GM21529 (cell line): ENCODE results near the gene GPATCH8.
"Not testable (repeated sequence)": the region's sequence is repeated elsewhere in the genome, so short reads cannot be mapped to it uniquely, and the experiment has no call there.

Experiments
- ATAC-seq: cut with Tn5 transposase; IDR thresholded peaks from one replicate; pipeline ENCODE4 v1.9.1; 2021; ENCODE audit not compliant: unreplicated experiment

The GPATCH8 gene

GRCh38 chr17:44503147-44504029 is at the start of gene GPATCH8:
Gene GPATCH8, minus strand, starts transcription at chr17:44503406. Its CDS starts 36 bp downstream, at chr17:44503370.
- peak; percentile 88 for ATAC-seq

GRCh38 chr17:44552361-44552760 is 49.2 kb upstream of the GPATCH8 start:
- no peak for ATAC-seq

DNA sequence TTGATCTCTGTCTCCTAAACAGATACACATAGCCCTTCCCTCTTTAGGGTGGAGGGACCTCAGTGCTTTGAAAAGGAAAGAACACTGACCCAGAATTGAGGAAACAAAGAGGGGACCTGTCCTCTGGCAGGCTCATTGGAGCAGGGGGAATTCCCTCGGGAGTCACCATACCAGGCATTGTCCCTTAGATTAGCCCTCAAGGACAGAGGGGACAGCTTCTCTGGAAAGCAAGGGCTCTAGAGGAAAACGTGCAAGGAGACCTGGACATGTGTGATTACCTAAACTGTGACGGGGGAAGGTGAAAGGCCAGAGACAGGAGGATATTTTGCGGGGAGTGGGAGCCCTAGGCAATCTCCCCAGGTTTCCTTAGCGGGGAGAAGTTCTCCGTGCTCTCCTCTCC is 46.5 kb upstream of the GPATCH8 start:
- ATAC-seq = no peak

DNA sequence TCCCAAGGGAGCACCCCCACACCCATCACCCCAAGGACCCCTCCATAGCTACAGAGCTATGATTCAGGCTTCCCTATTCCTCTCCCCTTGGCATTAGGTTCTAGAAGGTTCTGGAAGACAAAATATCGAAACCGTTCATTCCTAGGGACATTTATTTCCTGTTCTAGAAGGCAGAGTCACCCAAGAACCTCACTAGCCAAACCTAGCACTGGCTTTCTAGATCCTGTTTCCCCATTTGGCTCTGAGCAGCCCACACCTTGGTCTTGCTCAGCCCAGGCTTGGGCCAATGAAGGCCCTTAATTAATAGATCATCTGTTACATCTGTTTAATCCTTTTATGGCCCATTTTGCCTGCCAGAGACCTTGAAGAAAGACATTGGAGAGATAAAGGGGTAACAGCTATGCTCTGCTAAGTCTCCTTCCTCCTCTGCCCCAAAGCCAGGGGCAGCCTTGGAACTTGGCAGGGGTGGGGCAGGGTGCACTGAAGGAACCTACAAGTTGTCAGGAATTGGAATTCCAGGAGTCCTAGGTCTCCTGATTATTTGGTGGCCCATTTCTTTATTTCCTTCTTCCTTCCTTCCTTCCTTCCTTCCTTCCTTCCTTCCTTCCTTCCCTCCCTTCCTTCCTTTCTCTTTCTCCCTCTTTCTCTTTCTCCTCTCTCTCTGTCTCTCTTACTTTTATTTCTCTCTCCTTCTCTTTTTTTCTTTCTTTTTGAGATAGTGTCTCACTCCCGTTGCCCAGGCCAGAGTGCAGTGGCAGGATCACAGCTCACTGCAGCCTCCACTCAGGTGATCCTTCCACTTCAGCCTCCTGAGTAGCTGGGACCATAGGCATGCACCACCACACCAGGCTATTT is 45.4 kb upstream of the GPATCH8 start:
- no peak for ATAC-seq

- ATAC-seq = no peak
Measured at GRCh38 chr17:44547625-44548267, 44.5 kb upstream of the GPATCH8 start.

- ATAC-seq = no peak
Measured at GRCh38 chr17:44546671-44547606, 43.7 kb upstream of the GPATCH8 start.

DNA sequence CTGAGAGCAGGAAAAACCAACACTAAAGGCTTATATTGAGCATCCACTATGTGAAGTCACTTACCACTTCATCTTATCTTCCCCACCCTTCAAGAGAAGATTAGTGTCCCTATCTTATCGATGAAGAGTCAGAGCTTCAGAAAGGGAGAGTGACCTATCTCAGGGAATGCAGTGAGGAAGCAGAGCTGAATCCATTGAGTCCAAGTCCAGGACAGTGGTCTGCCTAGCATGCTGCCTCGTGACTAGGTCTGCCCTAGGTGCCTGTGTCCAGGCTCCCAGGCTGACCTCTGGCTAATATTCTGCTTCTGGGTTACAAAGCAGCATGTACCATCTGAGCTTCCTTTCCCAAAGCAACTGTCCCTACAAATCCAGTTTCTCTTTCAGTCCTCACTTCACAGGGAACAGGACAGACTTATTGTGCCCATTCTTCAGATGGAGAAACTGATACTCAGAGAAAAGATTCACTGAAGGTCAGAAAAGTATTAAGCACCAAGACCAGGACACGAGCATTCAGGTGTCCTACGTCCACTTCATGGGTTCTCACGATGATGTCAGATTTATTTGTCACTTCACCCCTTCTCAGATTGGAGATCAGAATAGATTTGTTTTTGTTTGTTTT is 40.8 kb upstream of the GPATCH8 start:
- no peak for ATAC-seq

DNA sequence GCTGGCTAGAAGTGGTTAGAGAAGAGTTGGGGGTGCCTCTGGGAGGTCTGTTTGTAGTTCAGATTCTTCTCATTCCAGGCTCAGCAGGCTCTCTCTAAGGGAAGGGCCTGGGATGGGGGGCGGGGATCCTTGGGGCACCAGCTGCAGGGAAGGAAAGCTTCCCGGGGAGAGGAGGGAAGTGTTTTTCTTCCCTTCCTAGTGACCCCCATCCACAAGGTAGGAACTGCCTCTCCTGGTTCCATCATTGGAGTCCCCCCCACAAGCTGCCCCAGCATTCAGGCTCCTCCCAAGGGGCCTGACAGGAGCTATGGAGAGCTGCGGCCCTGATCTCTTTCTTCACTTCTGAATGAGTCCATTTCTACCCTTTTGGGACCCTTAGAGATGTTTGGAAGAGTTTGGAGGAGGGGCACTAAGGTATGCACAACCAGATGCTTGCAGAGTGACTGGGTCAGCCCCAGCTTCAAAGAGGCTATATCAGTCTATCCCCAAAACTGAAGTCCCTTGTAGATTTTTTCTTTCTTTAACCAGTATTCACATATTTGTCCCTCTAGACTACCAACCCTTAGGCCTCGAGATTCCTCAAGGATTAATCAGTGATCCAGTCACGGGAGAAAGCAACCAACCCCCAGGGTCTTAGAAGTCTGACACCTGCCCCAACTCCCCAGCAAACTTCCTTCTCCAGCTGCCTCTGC is 40.2 kb upstream of the GPATCH8 start:
- no peak for ATAC-seq

DNA sequence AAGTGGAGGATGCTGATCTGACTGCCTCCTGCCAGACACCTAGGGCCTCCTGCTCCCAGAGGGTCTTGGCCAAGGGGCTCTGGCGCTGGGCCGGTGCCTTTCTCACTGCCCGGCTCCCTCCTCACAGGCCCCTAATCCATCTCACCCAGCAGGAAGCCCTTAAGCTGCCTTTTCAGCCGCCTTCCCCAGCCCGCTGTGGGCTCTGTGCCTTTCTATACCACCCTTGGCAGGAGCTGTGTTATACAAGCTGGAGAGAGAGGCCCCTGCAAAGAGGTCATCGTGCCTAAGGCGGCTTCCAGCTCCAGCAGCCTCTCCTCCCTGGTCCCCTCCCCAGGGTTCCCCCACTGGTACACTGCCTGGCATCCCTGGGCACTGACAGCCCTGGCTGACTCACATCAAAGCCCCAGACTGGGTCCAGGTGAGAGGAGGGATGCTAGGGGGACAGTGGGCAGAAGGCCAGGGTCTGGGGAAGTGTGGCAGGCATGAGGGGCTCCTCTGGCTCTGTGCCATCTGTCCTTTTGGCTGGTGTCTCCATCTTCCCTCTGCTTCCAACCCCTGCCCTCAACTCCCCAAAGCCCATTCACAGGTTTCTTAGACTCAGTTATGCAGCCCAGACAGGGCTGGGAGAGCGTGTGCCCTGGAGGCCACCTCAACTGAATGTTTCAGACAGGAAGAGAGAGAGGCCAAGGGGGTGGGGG is 38.8 kb upstream of the GPATCH8 start:
- no peak for ATAC-seq

- no peak for ATAC-seq
Measured at GRCh38 chr17:44540246-44541084, 37.3 kb upstream of the GPATCH8 start.

DNA sequence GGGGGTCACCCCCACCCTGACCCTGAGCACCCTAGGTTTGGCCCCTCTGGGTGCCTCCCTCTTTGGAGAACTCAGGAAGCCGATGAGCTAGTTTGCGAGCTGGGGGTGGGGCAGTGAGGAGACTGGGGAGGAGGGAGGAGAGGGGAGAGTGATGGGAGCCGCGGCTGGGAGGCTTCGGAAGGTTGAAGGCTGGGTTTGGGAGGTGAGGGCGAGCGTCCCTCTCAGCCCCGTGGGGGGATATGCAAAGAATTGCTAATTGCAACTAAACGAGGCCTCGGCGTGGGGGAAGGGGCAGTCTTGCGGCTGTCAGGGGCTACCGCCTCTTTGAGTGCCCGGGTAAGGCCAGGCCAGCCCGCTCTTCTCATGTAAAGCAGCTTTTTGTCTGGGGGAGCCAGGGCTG is 36.5 kb upstream of the GPATCH8 start:
- ATAC-seq = no peak

- ATAC-seq = not testable (repeated sequence)
Measured at GRCh38 chr17:44537922-44538321, 34.7 kb upstream of the GPATCH8 start.

- ATAC-seq = no peak
Measured at GRCh38 chr17:44536090-44536953, 33.1 kb upstream of the GPATCH8 start.

GRCh38 chr17:44533533-44534246 is 30.5 kb upstream of the GPATCH8 start:
- ATAC-seq = no peak

- no peak for ATAC-seq
Measured at GRCh38 chr17:44530896-44531418, 27.8 kb upstream of the GPATCH8 start.

- no peak for ATAC-seq
Measured at GRCh38 chr17:44529864-44530263, 26.7 kb upstream of the GPATCH8 start.
